PFSK-1 (cell line): Measurements from ENCODE around the gene NUCB2.

Experiments used
- POLR2AphosphoS5 ChIP-seq: IDR thresholded peaks from 2 replicates; pipeline ENCODE4 v1.6.1; 2012; ENCODE audit warnings: low read depth, mild to moderate bottlenecking, control low read depth, low read length, moderate library complexity
- REST ChIP-seq, 2 experiments: IDR thresholded peaks; 2 replicates each; pipeline versions ENCODE4 v1.6.1 to v1.8.0; 2011 to 2012; ENCODE audit warnings: low read depth in 2 of 2, low read length in 2 of 2, control low read depth in 1 of 2, inconsistent platforms in 1 of 2, mild to moderate bottlenecking in 1 of 2, moderate library complexity in 1 of 2; ENCODE audit not compliant: insufficient read depth in 1 of 2
- SIN3A ChIP-seq: IDR thresholded peaks from 2 replicates; pipeline ENCODE4 v1.6.1; 2012; ENCODE audit warnings: mild to moderate bottlenecking, low read length, moderate library complexity, borderline replicate concordance; ENCODE audit not compliant: insufficient read depth
- TAF1 ChIP-seq: IDR thresholded peaks from 2 replicates; pipeline ENCODE4 v1.6.1; 2012; ENCODE audit warnings: low read length, control low read depth, borderline replicate concordance; ENCODE audit not compliant: insufficient read depth

DNA sequence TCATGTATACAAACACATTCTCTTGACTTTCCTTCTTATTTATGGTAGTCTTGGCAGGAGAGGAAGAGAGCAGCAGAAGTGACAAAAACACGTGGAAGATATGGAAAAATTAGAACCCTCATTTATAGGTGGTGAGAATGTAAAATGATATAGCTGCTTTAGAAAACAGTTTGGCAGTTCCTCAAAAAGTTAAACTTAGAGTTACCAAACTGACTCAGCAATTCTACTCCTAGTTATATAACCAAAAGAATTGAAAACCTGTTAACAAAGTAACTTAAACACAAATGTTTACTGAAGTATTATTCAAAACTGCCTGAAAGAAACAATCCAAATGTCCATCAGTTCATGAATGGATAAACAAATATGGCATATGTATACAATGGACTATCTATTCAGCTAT is 16.8 kb downstream of the NUCB2 start:
- TF ChIP-seq TAF1 (no peak), POLR2AphosphoS5 (no peak), REST (IDR thresholded peaks at IDR 0.05; ENCODE audit: insufficient read depth in 1 of 2, low read depth in 2 of 2, low read length in 2 of 2) (no peak), SIN3A (no peak)
